HepG2 (cell line): ENCODE measurements around the gene IST1. TPM values are rescaled to one million over a fixed set of nuclear protein-coding genes. Genes with fewer than 3 reads are reported as not detected.

Experiments used
- ATAC-seq: fragments of 200-7000 bp; cut with Tn5 transposase; 3 replicates; pipeline ENCODE4 v1.9.1; 2020; ENCODE audit warnings: mild to moderate bottlenecking, moderate library complexity
- BruUV-seq: library from RNA; stranded (reverse); fragments of 400-500 nt; replicated peaks from 2 replicates; lab custom pipeline; 2021; lab: Mats Ljungman, UMichigan
- CTCF ChIA-PET: fragments of 300-600 bp; formaldehyde crosslinking; extraction: SDS; loops from one replicate; lab custom pipeline; 2021; ENCODE audit warnings: low total read pairs, inconsistent platforms, low intra/inter-chr PET ratio; lab: Yijun Ruan, JAX
- POLR2A ChIA-PET: fragments of 350-600 bp; sonication (Branson Sonifier 250); formaldehyde crosslinking; loops from one replicate; lab custom pipeline; 2020; ENCODE audit warnings: antibody characterized with exemption, inconsistent platforms; lab: Yijun Ruan, JAX
- DNase-seq: peaks from one replicate; pipeline ENCODE4 v3.0.0-alpha.2; 2015; ENCODE audit warnings: low spot score
- FAIRE-seq: peaks from 3 replicates; lab custom pipeline; 2011; peaks lifted over from hg19 to GRCh38; lab: Jason Lieb, UNC
- H2AFZ ChIP-seq: one replicate; pipeline ENCODE4 v1.6.1; 2011; ENCODE audit warnings: low read length, inconsistent platforms
- H3K27ac ChIP-seq: fragments of 300-600 bp; 3 replicates; pipeline ENCODE4 v1.8.0; 2011; ENCODE audit warnings: mixed run types, mild to moderate bottlenecking, mixed read lengths, low read length, inconsistent platforms; ENCODE audit not compliant: insufficient read depth; ENCODE audit errors: extremely low read length
- H3K27me3 ChIP-seq, 2 experiments: fragments of 200-600 bp in 1 of 2; 2 replicates in 1 of 2; 3 replicates in 1 of 2; pipeline versions ENCODE4 v1.6.0 to v1.8.0; 2011; ENCODE audit warnings: low read length in 2 of 2, mild to moderate bottlenecking in 2 of 2, moderate library complexity in 2 of 2, inconsistent platforms in 1 of 2; ENCODE audit not compliant: insufficient read depth in 2 of 2, control insufficient read depth in 1 of 2
- H3K36me3 ChIP-seq, 2 experiments: fragments of 200-600 bp in 1 of 2; replicated peaks in 1 of 2; 2 replicates in 1 of 2; 3 replicates in 1 of 2; pipeline versions ENCODE4 v1.5.1 to v1.8.0; 2011; ENCODE audit warnings: low read length in 2 of 2, inconsistent platforms in 1 of 2; ENCODE audit not compliant: insufficient read depth in 2 of 2, control insufficient read depth in 1 of 2
- H3K4me1 ChIP-seq: 2 replicates; pipeline ENCODE4 v1.5.1; 2012; ENCODE audit warnings: low read length, inconsistent platforms; ENCODE audit not compliant: insufficient read depth
- H3K4me2 ChIP-seq: 2 replicates; pipeline ENCODE4 v1.6.0; 2011; ENCODE audit warnings: low read depth, low read length, inconsistent platforms
- H3K4me3 ChIP-seq, 3 experiments: fragments of 200-600 bp in 1 of 3; sonication (generic), shearing (Covaris generic) in 1 of 3; replicated peaks in 1 of 3; 2 replicates each; pipeline ENCODE4 v1.5.1; 2011 to 2016; ENCODE audit warnings: low read length in 3 of 3, inconsistent platforms in 2 of 3, low read depth in 2 of 3, mild to moderate bottlenecking in 2 of 3, control low read depth in 1 of 3, mixed read lengths in 1 of 3; ENCODE audit not compliant: insufficient read depth in 1 of 3
- H3K79me2 ChIP-seq: one replicate; pipeline ENCODE4 v1.6.1; 2011; ENCODE audit warnings: low read length, inconsistent platforms; ENCODE audit not compliant: insufficient read depth
- H3K9ac ChIP-seq: 2 replicates; pipeline ENCODE4 v1.6.0; 2011; ENCODE audit warnings: mild to moderate bottlenecking, low read depth, low read length, inconsistent platforms; ENCODE audit not compliant: insufficient read depth
- H3K9me3 ChIP-seq: 2 replicates; pipeline ENCODE4 v1.5.1; 2012; ENCODE audit warnings: mild to moderate bottlenecking, low read length
- H4K20me1 ChIP-seq: 2 replicates; pipeline ENCODE4 v1.6.0; 2011; ENCODE audit warnings: inconsistent platforms, mild to moderate bottlenecking, low read length, moderate library complexity; ENCODE audit not compliant: insufficient read depth
- EP300 ChIP-seq, 3 experiments: sonication (generic) in 1 of 3; formaldehyde crosslinking in 1 of 3; IDR thresholded peaks; 2 replicates each; pipeline versions ENCODE4 v1.5.1 to v1.6.1; 2011 to 2020; ENCODE audit warnings: low read depth in 2 of 3, low read length in 2 of 3, borderline replicate concordance in 1 of 3, improper control_type of control experiment in 1 of 3, mild to moderate bottlenecking in 1 of 3, missing genetic modification reagents in 1 of 3, moderate library complexity in 1 of 3
- FOXJ3 ChIP-seq: sonication (generic); formaldehyde crosslinking; IDR thresholded peaks from 2 replicates; pipeline ENCODE4 v1.4.0; 2020; ENCODE audit warnings: missing genetic modification reagents, mild to moderate bottlenecking, borderline replicate concordance
- FOXK2 ChIP-seq: fragments of 450-650 bp; IDR thresholded peaks from 2 replicates; pipeline ENCODE4 v1.6.1; 2016
- GATAD1 ChIP-seq: IDR thresholded peaks from 2 replicates; pipeline ENCODE4 v1.6.1; 2016; ENCODE audit warnings: missing genetic modification reagents, missing compliant biosample characterization
- NCOA2 ChIP-seq: sonication (generic); formaldehyde crosslinking; IDR thresholded peaks from 2 replicates; pipeline ENCODE4 v1.8.0; 2022; ENCODE audit warnings: inconsistent platforms
- RBM22 ChIP-seq: fragments of 200-400 bp; formaldehyde crosslinking; optimal IDR thresholded peaks from 2 replicates; pipeline ENCODE3; 2017; ENCODE audit warnings: mild to moderate bottlenecking, low read length, moderate library complexity
- TBX3 ChIP-seq: fragments of 450-650 bp; IDR thresholded peaks from 2 replicates; pipeline ENCODE4 v1.6.1; 2017; ENCODE audit warnings: antibody characterized with exemption, mild to moderate bottlenecking, inconsistent platforms, borderline replicate concordance
- ZNF121 ChIP-seq: sonication (generic); formaldehyde crosslinking; IDR thresholded peaks from 2 replicates; pipeline ENCODE4 v1.5.0; 2020; ENCODE audit warnings: mild to moderate bottlenecking, missing genetic modification reagents
- ZNF564 ChIP-seq: sonication (generic); formaldehyde crosslinking; IDR thresholded peaks from 2 replicates; pipeline ENCODE4 v1.8.1; 2023; ENCODE audit warnings: mild to moderate bottlenecking, missing genetic modification reagents
- ZNF720 ChIP-seq: sonication (generic); formaldehyde crosslinking; IDR thresholded peaks from 2 replicates; pipeline ENCODE4 v1.4.0; 2020; ENCODE audit warnings: missing genetic modification reagents
- WGBS: methylation state at CpG from one replicate; pipeline ENCODE4 v1.1.6; 2017; ENCODE audit warnings: low lambda C conversion rate; 5-methylcytosine and 5-hydroxymethylcytosine counted together
- in situ Hi-C: cut with HindIII; loops from 2 replicates; pipeline ENCODE4 v1.10.0; 2017; ENCODE audit warnings: low pct_unique_long_range_greater_than_20kb; ENCODE audit not compliant: extremely low pct_ligation_motif_present
- intact Hi-C: fragments of 100-400 bp; cut with micrococcal nuclease; formaldehyde crosslinking; loops from one replicate; pipeline ENCODE4 v1.10.0; 2022; ENCODE audit not compliant: unreplicated experiment
- polyA plus RNA-seq, 8 experiments: library from polyadenylated mRNA; depleted of rRNA in 3 of 8; stranded (reverse) in 7 of 8; unstranded in 1 of 8; fragments of >200 nt; fragmentation: Illumina TruSeq in 4 of 8; extraction: Trizol in 4 of 8; gene quantifications; 2 replicates each; pipeline versions ENCODE4 v1.2.1 to v1.2.3, GENCODE V29; 2011 to 2016; ENCODE audit warnings: low read depth in 4 of 8, missing spikeins in 1 of 8, mixed read lengths in 1 of 8; ENCODE audit not compliant: insufficient read depth in 1 of 8
- total RNA-seq, 5 experiments: library from RNA; depleted of rRNA; stranded (reverse); fragments of >200 nt; fragmentation: Illumina TruSeq; extraction: Trizol; gene quantifications; 2 replicates each; pipeline ENCODE4 v1.2.3, GENCODE V29; 2016; ENCODE audit warnings: low read depth in 1 of 5
- TF ChIP-seq, protein P1 (sequence below): sonication (generic); formaldehyde crosslinking; IDR thresholded peaks from 2 replicates; pipeline ENCODE4 v1.4.0; 2020; ENCODE audit warnings: missing genetic modification reagents
- TF ChIP-seq, protein P2 (sequence below): sonication (generic); formaldehyde crosslinking; IDR thresholded peaks from 2 replicates; pipeline ENCODE4 v1.8.1; 2022; ENCODE audit warnings: mild to moderate bottlenecking, missing genetic modification reagents
- TF ChIP-seq, protein P3 (sequence below): IDR thresholded peaks from 2 replicates; pipeline ENCODE4 v1.6.1; 2016; ENCODE audit warnings: missing compliant biosample characterization, missing genetic modification reagents, borderline replicate concordance

IST1 gene
- total and polyA plus RNA-seq, 2 of the 13 experiments (the other 11 are each of a cell fraction or from before 2014, with no cell fraction given) = 346 to 415 TPM

GRCh38 chr16:71903608-71904007, 8.3 kb downstream of the IST1 start:
- H3K9ac ChIP-seq = no peak overlapping the region
- H3K4me2 ChIP-seq = no peak overlapping the region
- peaks cover 72% of the 10 kb centered on the region for H3K4me1 ChIP-seq
- intact Hi-C loops = no loop called here
- in situ Hi-C loops = no loop called here
- WGBS = 84% methylated on average over 2 of the region's 2 CpGs
- no peak overlapping the region for H3K27ac ChIP-seq
- H3K9me3 ChIP-seq = no peaks in the 10 kb centered on the region
- peaks cover 3 to 17% of the 10 kb centered on the region in 2 experiments; a peak in 4 of 5 replicates for H3K36me3 ChIP-seq
- H2AFZ ChIP-seq = no peak overlapping the region
- no peak overlapping the region for H3K4me3 ChIP-seq
- FAIRE-seq (no peak), DNase-seq (no peak), ATAC-seq (no peak)
- H3K27me3 ChIP-seq = no peaks in the 10 kb centered on the region
- peaks cover 100% of the 10 kb centered on the region for H4K20me1 ChIP-seq
- CTCF ChIA-PET = no interaction called here
- H3K79me2 ChIP-seq = peaks cover 99% of the 10 kb centered on the region
- POLR2A ChIA-PET = interaction anchor here (1.5 kb wide), 1 partner anchor 10 kb away, joined by 3 read pairs; no protein-coding TSS in a partner anchor
- TF ChIP-seq RBM22 (peak; percentile 85), ZNF564 (CRISPR knock-in tag) (no peak)
- BruUV-seq = no TSS peak

DNA sequence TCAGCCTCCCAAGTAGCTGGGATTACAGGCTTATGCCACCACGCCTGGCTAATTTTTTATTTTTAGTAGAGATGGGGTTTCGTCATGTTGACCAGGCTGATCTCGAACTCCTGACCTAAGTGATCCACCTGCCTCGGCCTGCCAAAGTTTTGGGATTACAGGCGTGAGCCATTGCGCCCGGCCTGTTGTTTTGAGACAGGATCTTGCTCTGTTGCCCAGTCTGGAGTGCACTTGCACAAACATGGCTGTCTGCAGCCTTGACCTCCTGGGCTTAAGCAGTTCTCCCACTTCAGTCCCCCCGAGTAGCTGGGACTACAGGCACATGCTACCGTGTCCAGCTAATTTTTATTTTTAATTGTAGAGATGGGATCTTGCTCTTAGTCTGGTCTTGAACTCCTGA, 8.9 kb downstream of the IST1 start:
- H2AFZ ChIP-seq = no peak overlapping the region
- no peak for ATAC-seq
- H3K27ac ChIP-seq = no peak overlapping the region
- CTCF ChIA-PET = no interaction called here
- peaks cover 99% of the 10 kb centered on the region for H3K79me2 ChIP-seq
- peaks cover 3 to 24% of the 10 kb centered on the region in 2 experiments; a peak in 4 of 5 replicates for H3K36me3 ChIP-seq
- no peaks in the 10 kb centered on the region for H3K27me3 ChIP-seq
- no peak for DNase-seq
- H3K4me3 ChIP-seq = no peak overlapping the region
- no peak overlapping the region for H3K4me2 ChIP-seq
- no peak overlapping the region for H3K9ac ChIP-seq
- intact Hi-C loops = no loop called here
- peaks cover 71% of the 10 kb centered on the region for H3K4me1 ChIP-seq
- no peak for FAIRE-seq
- peaks cover 100% of the 10 kb centered on the region for H4K20me1 ChIP-seq
- BruUV-seq = no TSS peak
- WGBS = 84% methylated on average over 9 of the region's 9 CpGs
- POLR2A ChIA-PET = interaction anchor here (1.5 kb wide), 1 partner anchor 10 kb away, joined by 3 read pairs; no protein-coding TSS in a partner anchor
- in situ Hi-C loops = no loop called here
- H3K9me3 ChIP-seq = no peaks in the 10 kb centered on the region
- no peak for TF ChIP-seq FOXK2
- no peak for TF ChIP-seq NCOA2 (CRISPR knock-in tag)
- TF ChIP-seq, protein P1, sequence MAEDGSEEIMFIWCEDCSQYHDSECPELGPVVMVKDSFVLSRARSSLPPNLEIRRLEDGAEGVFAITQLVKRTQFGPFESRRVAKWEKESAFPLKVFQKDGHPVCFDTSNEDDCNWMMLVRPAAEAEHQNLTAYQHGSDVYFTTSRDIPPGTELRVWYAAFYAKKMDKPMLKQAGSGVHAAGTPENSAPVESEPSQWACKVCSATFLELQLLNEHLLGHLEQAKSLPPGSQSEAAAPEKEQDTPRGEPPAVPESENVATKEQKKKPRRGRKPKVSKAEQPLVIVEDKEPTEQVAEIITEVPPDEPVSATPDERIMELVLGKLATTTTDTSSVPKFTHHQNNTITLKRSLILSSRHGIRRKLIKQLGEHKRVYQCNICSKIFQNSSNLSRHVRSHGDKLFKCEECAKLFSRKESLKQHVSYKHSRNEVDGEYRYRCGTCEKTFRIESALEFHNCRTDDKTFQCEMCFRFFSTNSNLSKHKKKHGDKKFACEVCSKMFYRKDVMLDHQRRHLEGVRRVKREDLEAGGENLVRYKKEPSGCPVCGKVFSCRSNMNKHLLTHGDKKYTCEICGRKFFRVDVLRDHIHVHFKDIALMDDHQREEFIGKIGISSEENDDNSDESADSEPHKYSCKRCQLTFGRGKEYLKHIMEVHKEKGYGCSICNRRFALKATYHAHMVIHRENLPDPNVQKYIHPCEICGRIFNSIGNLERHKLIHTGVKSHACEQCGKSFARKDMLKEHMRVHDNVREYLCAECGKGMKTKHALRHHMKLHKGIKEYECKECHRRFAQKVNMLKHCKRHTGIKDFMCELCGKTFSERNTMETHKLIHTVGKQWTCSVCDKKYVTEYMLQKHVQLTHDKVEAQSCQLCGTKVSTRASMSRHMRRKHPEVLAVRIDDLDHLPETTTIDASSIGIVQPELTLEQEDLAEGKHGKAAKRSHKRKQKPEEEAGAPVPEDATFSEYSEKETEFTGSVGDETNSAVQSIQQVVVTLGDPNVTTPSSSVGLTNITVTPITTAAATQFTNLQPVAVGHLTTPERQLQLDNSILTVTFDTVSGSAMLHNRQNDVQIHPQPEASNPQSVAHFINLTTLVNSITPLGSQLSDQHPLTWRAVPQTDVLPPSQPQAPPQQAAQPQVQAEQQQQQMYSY (CRISPR knock-in tag) = no peak
- no peak for TF ChIP-seq EP300 (IDR thresholded peaks at IDR 0.05; ENCODE audit: low read depth in 2 of 2, low read length in 2 of 2)
- TF ChIP-seq EP300 (CRISPR knock-in tag; IDR thresholded peaks at IDR 0.05; ENCODE audit: borderline replicate concordance) = no peak
- TF ChIP-seq FOXJ3 (CRISPR knock-in tag) = no peak
- no peak for TF ChIP-seq ZNF720 (CRISPR knock-in tag)
- TF ChIP-seq GATAD1 (CRISPR knock-in tag) = no peak
- TF ChIP-seq, protein P2, sequence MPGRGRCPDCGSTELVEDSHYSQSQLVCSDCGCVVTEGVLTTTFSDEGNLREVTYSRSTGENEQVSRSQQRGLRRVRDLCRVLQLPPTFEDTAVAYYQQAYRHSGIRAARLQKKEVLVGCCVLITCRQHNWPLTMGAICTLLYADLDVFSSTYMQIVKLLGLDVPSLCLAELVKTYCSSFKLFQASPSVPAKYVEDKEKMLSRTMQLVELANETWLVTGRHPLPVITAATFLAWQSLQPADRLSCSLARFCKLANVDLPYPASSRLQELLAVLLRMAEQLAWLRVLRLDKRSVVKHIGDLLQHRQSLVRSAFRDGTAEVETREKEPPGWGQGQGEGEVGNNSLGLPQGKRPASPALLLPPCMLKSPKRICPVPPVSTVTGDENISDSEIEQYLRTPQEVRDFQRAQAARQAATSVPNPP (CRISPR knock-in tag) = no peak
- TF ChIP-seq ZNF121 (CRISPR knock-in tag) = peak; percentile 99
- no peak for TF ChIP-seq TBX3
- TF ChIP-seq, protein P3, sequence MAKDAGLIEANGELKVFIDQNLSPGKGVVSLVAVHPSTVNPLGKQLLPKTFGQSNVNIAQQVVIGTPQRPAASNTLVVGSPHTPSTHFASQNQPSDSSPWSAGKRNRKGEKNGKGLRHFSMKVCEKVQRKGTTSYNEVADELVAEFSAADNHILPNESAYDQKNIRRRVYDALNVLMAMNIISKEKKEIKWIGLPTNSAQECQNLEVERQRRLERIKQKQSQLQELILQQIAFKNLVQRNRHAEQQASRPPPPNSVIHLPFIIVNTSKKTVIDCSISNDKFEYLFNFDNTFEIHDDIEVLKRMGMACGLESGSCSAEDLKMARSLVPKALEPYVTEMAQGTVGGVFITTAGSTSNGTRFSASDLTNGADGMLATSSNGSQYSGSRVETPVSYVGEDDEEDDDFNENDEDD (CRISPR knock-in tag) = no peak
